NT2/D1 (cell line): ENCODE results near the gene TBC1D17.

ENCODE experiments used
- DNase-seq: peaks from one replicate; pipeline ENCODE4 v3.0.0-alpha.2; 2011; ENCODE audit warnings: low read depth, low spot score
- H3K27me3 ChIP-seq: 2 replicates; pipeline ENCODE4 v1.6.0; 2011; ENCODE audit warnings: mild to moderate bottlenecking; ENCODE audit not compliant: insufficient read length, insufficient read depth
- H3K36me3 ChIP-seq: 2 replicates; pipeline ENCODE4 v1.6.1; 2011; ENCODE audit warnings: mild to moderate bottlenecking, low read length, mixed read lengths; ENCODE audit not compliant: insufficient read depth, insufficient read length
- H3K4me1 ChIP-seq: 2 replicates; pipeline ENCODE4 v1.5.1; 2011; ENCODE audit not compliant: insufficient read depth, insufficient read length
- H3K4me3 ChIP-seq: 2 replicates; pipeline ENCODE4 v1.5.1; 2011; ENCODE audit warnings: low read depth; ENCODE audit not compliant: insufficient read length
- H3K9ac ChIP-seq: 2 replicates; pipeline ENCODE4 v1.6.0; 2011; ENCODE audit warnings: low read depth; ENCODE audit not compliant: insufficient read length
- H3K9me3 ChIP-seq: 2 replicates; pipeline ENCODE4 v1.5.1; 2011; ENCODE audit warnings: mild to moderate bottlenecking, low read length; ENCODE audit not compliant: insufficient read depth
- SUZ12 ChIP-seq: IDR thresholded peaks from 2 replicates; pipeline ENCODE4 v1.6.1; 2011; ENCODE audit not compliant: insufficient read length, insufficient read depth; ENCODE audit errors: extremely low read depth
- YY1 ChIP-seq: IDR thresholded peaks from 2 replicates; pipeline ENCODE4 v1.6.1; 2011; ENCODE audit not compliant: insufficient read length, insufficient read depth
- ZNF274 ChIP-seq: IDR thresholded peaks from 2 replicates; pipeline ENCODE4 v1.6.1; 2011; ENCODE audit warnings: mild to moderate bottlenecking, low read depth, low read length

Gene TBC1D17

DNA sequence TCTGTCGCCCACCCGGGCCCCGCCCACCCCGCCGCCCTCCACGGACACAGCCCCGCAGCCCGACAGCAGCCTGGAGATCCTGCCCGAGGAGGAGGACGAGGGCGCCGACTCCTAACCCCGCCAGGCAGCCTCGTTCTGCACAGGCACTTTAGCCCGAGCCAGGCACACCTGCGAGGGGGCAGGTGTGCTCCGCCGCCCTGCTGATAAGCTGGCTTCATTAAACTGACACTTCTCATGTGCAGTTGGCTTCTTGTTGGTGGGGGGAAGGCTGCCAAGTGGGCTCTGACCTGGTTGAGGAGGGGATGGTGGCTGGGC, 11.0 kb downstream of the TBC1D17 start:
- H3K9ac ChIP-seq: no peak overlapping the region
- H3K4me3 ChIP-seq: no peak overlapping the region
- DNase-seq: no peak
- peaks cover 11% of the 10 kb centered on the region; the same call in 1 of the 2 replicates for H3K9me3 ChIP-seq
- H3K4me1 ChIP-seq: peaks cover 13% of the 10 kb centered on the region
- peaks cover 35% of the 10 kb centered on the region for H3K36me3 ChIP-seq
- no peaks in the 10 kb centered on the region for H3K27me3 ChIP-seq
- TF ChIP-seq ZNF274: no peak
- no peak for TF ChIP-seq YY1
- no peak for TF ChIP-seq SUZ12

DNA sequence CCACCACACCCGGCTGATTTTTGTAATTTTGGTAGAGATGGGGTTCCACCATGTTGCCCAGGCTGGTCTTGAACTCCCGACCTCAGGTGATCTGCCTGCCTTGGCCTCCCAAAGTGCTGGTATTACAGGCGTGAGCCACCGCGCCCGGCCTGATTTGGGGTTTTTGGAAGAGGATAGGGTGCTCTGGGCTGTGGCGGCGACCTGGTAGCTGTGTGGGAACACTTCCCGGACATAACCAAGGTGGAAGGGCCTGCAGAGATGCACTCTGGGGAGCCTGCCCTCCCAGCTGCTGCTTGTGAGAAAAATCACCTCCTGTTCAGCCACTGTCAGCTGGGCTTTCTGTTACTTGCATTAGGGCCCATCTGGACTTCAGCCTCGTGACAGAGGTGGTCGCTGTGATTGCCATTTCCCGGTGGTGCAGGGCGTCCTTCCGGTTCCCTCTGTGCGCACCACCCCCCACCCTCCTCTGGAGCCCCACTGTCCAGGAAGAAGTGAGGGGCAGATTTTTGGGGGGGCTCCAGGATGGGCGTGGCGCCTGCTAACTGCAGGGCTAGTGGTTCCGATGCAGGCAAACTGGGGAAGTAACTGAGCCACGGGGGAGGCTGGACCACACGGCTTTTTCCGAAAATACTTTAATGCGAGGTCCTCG, 11.7 kb downstream of the TBC1D17 start:
- H3K4me3 ChIP-seq: no peak overlapping the region
- H3K4me1 ChIP-seq: peaks cover 13% of the 10 kb centered on the region
- no peaks in the 10 kb centered on the region for H3K27me3 ChIP-seq
- H3K9me3 ChIP-seq: peaks cover 11% of the 10 kb centered on the region; the same call in 1 of the 2 replicates
- no peak overlapping the region for H3K9ac ChIP-seq
- peaks cover 28% of the 10 kb centered on the region for H3K36me3 ChIP-seq
- DNase-seq: no peak
- TF ChIP-seq ZNF274 (no peak), SUZ12 (no peak), YY1 (no peak)

DNA sequence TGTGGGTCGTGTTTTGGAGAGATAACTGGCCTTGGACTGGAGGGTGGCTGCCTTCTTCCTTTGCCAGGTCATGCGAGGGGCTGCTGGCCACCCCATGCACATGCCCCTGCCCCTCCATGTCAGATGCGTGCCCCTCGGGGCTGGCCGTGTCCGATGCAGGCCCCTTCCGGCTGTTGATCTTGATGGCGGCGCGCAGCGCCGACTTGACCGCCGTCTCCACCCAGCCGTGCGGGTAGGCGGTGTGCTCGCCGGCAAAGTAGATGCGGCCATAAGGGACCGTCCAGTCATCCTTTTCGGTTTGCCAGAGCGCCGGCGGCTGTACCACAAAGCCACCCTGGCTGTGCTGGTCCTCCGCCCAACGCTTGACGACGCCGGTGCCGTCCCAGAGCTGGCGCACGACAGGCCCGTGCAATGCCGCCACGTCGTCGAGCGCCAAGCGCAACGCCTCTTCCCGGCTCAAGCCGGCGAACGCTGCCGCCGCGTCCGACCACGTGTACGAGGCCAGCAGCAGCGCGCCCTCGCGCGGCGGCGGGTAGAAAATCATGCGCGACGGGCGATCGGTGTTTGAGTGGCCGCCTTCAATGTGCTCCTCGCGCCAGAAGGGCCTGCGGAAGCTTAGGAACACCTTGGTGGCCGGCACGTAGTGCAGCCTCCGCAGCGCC, 12.3 kb downstream of the TBC1D17 start:
- peaks cover 11% of the 10 kb centered on the region; the same call in 1 of the 2 replicates for H3K9me3 ChIP-seq
- peaks cover 21% of the 10 kb centered on the region for H3K36me3 ChIP-seq
- peak overlapping the region; percentile 26 for H3K4me3 ChIP-seq
- no peak for DNase-seq
- H3K27me3 ChIP-seq: no peaks in the 10 kb centered on the region
- H3K9ac ChIP-seq: peak overlapping the region; percentile 56
- TF ChIP-seq YY1: no peak
- TF ChIP-seq SUZ12: no peak
- no peak for TF ChIP-seq ZNF274
- peaks cover 14% of the 10 kb centered on the region for H3K4me1 ChIP-seq

DNA sequence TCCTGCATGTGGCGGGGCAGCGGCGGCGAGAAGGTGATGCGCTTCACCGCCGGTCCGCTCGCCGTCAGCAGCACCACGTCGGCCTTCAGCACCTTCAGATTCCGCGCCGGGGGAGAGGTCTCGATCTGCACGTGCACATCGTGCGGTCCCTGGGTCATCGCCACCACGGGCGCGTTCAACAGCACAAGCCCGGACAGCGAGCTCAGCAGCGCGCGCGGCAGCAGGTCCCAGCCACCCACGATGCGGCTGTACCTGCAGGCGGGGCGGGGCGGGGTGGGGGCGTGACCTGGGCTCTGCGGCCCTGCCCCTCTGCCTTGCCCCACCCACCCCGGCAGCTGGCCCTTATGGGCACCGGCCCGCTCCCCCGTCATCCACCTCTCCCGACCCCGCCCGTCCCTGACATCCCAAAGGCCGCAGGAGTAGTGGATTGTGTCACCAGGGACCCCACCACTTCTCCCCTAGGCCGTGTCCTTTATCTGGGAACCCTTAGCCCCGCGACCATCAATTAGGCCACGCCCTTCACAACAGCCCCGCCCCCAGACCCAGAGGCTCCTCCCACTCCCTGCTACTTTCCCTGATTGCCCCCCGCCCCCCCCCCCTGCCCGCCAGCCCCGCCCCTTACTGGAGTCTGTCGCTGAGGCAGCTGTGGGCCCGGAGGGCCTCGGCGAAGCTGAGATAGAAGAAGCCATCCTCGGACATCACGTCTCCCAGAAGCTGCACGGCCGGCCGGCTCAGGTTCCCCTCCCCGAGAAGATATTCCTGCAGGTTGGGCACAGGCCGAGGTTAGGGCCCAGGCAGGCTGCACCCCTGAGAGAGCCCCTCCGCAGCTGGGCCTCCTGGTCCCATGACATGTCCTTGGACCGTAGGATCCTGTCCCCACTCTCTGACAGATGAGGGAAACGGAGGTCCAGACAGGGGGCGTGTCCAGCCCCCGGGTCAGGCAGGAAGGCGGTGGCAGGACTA, 13.1 kb downstream of the TBC1D17 start:
- Histone ChIP-seq H3K9me3 (peaks cover 11% of the 10 kb centered on the region; the same call in 1 of the 2 replicates), H3K36me3 (peaks cover 16% of the 10 kb centered on the region), H3K9ac (peak overlapping the region; percentile 56), H3K4me1 (peaks cover 16% of the 10 kb centered on the region), H3K4me3 (peak overlapping the region; percentile 26), H3K27me3 (no peaks in the 10 kb centered on the region)
- DNase-seq: no peak
- TF ChIP-seq ZNF274 (no peak), YY1 (no peak), SUZ12 (no peak)

DNA sequence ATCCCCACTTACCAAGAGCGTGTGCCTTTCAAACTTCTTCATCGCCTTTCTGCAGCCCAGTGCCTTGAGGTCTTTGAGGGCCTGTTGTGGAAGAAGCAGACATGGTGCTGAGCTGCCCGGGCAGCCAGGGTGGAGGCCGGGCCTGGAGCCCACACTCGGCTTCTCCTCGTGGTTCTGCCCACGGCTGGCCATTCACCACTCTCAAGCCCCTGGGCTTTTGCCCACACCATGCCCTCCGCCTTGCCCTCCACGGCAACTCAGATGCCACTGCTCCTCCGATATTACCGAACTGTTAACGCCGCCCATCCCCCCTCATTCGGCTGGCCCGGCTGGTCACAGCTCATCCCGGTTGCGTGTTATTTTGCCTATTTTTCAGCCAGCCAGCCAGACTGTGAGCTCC, 13.9 kb downstream of the TBC1D17 start:
- Histone ChIP-seq H3K36me3 (peaks cover 13% of the 10 kb centered on the region), H3K4me3 (no peak overlapping the region), H3K27me3 (no peaks in the 10 kb centered on the region), H3K9ac (peak overlapping the region; percentile 51), H3K4me1 (peaks cover 21% of the 10 kb centered on the region), H3K9me3 (peaks cover 11% of the 10 kb centered on the region; the same call in 1 of the 2 replicates)
- TF ChIP-seq SUZ12 (no peak), ZNF274 (no peak), YY1 (no peak)
- no peak for DNase-seq

DNA sequence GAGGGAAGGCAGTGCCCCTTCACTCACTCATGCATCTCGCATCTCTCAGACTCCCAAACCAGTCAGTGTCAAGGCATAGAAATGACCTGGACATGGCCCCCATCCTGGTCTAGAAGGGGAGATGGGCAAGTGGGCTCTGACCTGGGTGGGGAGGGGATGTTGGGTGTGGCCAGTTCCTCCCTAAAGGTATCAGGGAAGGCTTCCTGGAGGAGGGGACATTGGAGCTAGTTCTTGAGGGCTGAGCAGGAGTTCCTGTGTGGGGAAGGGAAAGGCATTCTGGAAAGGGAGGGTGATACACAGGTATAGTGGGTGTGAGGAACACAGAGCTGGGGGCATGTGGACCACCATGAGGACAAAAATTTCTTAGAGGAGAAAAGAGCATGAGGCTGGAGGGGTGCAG, 15.2 kb downstream of the TBC1D17 start:
- DNase-seq: no peak
- Histone ChIP-seq H3K9ac (no peak overlapping the region), H3K27me3 (no peaks in the 10 kb centered on the region), H3K36me3 (peaks cover 10% of the 10 kb centered on the region), H3K4me3 (no peak overlapping the region), H3K9me3 (peaks cover 11% of the 10 kb centered on the region; the same call in 1 of the 2 replicates), H3K4me1 (peaks cover 24% of the 10 kb centered on the region)
- TF ChIP-seq YY1 (no peak), ZNF274 (no peak)
